HG03139 (cell line): ENCODE data around the gene CCDC57.
"Not testable (repeated sequence)": the region's sequence is repeated elsewhere in the genome, so short reads cannot be mapped to it uniquely, and the experiment has no call there.

Experiments
- ATAC-seq: cut with Tn5 transposase; IDR thresholded peaks from one replicate; pipeline ENCODE4 v1.9.1; 2021; ENCODE audit not compliant: unreplicated experiment

The CCDC57 gene

DNA sequence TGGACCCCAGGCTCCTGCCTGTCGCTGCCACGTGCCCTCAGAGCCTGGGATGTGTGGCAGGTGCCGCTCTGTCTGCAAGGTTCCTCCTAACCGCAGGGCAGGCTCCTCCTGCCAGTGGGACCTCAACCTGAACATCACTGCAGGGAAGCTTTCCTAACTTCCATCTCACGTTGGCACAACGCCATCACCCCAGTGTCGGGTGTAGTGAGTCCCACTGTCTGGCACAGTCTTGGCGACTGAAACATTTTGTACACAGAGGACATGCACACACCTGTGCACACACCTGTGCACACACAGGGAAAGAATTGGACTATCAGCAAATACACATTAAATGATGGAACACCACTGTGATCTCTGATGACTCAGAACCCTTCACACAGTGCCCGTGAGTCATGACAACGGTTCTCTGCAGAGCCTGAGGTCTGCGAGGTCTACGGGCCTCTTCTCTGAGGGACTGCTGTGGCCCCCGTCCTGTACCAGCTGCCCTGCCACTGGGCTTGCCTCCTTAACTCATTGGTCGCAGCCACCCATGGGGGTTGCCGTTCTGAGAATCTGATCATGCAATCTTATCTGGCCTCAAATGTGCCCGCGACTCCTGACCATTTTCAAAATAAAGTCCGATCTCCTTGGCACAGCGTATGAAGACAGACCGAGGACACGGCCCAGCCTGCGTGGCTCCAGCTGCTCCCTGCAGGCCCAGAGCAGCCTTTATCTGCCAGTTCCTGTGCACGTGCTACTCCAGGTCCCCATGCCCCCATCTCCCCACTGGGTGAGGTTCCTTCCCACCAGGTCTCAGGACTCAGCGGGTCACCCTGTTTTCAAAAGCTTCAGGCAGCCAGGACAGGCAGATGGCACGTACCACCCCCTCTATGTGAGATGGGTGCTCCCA is 7.6 kb downstream of the CCDC57 start:
- ATAC-seq = no peak

DNA sequence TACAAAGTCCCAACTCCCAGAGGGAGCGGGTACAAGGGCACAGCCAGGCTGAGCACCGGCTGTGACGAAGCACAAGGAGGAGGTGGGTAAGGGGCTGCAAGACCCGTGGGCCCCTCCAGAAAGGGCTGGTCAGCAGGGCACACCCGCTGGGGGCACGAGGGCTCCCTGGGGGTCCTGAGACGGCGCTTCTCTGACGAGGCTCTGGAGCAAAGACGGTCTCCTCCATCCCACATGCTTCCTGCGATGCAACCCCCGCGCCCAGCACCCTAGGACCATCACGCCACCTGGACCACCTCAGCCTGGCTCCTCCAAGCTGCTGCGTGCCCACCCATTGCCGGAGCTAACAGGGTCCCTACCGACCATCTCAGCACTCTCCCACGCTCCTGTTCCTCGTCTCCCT is 8.7 kb downstream of the CCDC57 start:
- no peak for ATAC-seq

- no peak for ATAC-seq
These were observed 9.7 kb downstream of the CCDC57 start for GRCh38 chr17:82202981-82203380.

GRCh38 chr17:82201498-82201910 is 11.1 kb downstream of the CCDC57 start:
- no peak for ATAC-seq

DNA sequence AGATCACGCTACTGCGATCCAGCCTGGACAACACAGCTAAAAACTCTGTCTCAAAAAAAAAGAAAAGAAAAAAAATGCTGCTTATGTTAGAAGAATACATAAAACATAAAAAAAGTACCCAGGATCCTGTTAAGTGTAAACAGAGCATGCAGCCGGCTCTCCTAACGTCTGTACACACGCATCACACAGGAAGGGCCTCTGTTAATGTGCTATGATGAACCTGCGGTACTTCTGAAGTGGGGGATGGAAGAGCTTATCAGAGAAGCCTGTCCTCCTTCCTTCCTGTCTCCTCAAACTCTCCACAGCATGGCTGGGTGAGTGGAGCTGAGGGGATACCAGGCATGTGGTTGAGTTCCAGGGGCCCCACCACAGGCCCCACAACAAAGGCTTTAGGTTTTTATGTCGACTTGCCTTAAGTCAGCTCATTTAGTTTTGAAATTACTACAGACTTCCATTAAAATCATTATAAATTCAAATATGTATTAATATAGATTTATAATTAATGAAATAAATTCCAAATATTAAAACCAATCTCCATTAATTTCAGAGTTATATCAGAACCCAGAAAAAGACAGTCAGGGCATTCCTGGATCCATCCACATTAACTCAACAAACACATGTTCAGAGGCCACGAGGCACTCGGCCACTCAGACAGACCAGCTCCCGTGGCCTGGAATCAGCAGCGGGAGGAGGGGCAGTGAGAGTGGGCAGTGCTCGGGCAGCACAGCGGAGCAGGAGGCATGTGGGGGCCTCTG is 11.7 kb downstream of the CCDC57 start:
- no peak for ATAC-seq

DNA sequence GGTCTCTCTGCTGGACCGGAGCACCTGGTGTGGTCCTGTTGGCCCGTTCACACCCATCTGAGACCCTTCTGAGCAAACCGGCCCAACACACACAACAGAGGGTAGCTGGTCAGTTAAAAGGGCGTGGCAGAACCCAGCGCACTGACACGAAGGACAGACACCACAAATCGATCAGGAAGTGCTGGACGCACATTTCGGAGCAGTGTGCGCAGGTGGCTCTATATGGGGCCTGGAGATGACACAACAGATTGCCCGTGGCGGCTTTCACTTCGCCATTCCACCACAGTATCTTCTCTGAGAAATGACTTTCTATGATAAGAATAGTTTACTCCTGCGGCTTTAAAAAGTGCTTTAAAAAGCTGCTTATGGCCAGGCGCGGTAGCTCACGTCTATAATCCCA is 12.5 kb downstream of the CCDC57 start:
- no peak for ATAC-seq

GRCh38 chr17:82199496-82199895 is 13.1 kb downstream of the CCDC57 start:
- no peak for ATAC-seq

- no peak for ATAC-seq
These were observed 14.6 kb downstream of the CCDC57 start for GRCh38 chr17:82198092-82198491.

DNA sequence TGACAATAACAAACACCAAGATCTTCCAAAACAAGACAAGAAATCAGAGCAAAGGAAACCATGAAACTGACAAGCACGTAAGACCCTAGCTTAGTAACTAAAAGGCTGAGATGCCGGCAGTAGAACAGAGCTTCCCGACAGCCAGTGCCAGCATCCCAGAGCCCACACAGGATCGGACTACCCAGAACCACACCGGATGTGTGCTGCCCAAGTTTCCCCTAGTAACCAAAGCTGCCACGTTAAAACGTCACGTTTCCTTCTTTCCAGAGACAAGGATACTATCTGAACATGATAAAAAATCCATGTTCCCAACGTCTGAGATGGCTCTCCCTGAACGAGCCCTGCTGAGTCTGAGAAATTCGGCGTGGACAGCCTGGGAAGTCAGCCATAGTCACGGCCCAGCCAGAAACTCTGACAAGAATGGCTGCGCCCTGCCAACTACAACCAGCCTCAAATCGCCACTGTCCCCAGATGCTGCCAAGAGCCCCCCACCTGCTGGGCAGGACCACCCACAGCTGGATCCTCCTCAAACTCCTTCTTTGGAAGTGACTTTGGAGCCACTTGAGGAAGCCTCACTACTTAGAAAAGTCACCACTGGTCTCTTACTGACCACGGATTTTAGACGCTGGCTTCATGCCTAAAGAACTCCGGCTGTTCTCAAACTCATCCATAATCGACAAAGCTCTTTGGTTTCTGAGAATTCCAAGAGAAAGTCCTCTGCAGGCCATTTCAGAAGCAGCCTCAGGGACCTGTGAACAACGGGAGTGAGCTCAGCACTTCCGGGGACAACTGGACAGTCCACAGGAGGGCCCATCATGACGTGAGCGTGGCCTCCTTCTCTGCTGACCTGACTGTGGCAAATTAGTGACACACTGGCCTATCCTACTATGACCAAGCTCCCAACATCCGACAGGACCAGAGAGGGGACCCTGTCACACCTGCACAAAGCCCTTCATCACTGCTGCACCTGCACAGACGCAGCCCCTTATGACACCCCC is 16.7 kb downstream of the CCDC57 start:
- no peak for ATAC-seq

DNA sequence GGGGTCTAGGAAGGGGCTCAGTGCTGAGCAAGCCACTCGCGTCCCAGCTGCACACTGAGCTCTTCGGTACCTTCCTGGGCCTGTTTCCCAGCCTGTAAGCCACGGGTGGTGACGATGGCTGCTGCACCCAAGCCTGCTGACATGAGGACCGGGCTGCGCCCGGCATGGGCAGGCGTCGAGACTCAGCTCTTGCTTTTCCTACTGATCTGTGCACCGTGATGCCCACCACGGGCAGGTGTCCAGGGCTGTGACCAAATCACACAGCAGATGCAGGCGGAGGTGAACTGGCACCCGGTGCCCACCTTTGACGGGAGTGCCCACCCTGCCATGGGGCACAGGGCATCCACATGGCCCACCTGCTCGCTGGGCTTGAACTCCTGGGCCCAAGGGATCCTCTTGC is 17.9 kb downstream of the CCDC57 start:
- ATAC-seq = no peak

DNA sequence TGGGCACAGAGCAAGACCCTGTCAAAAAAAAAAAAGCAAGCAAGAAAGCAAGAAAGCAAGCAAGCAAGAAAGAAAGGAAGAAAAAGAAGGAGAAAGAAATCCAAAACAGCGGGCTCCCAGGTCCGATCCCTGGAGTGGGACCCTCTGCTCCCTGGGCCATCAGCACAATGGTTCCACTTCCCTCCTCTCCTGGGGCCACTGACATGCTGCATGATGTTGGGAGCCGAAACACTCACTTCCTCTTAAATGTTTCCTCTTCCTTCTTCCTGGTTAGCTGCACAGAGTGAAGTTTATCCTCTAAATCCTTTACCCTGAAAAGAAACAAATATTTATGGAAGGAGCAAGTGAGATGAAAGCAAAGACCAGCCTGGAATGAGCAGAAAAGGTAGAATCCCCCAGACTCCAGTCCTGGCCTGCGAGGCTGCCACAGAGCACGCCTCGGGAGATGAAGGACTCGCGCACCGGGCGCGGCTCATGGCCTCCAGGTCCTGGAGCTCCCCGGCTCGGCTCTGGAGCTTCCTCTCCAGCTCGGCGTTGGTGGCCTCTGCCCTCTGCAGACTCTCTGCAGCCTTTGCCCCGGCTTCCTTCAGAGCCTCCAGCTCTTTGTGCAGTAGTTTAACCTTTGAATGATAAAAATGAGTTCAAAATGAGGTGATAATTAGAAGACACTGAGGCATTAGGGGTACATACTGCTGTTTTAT is 19.0 kb downstream of the CCDC57 start:
- no peak for ATAC-seq

GRCh38 chr17:82193050-82193449 is 19.6 kb downstream of the CCDC57 start:
- ATAC-seq = not testable (repeated sequence)

DNA sequence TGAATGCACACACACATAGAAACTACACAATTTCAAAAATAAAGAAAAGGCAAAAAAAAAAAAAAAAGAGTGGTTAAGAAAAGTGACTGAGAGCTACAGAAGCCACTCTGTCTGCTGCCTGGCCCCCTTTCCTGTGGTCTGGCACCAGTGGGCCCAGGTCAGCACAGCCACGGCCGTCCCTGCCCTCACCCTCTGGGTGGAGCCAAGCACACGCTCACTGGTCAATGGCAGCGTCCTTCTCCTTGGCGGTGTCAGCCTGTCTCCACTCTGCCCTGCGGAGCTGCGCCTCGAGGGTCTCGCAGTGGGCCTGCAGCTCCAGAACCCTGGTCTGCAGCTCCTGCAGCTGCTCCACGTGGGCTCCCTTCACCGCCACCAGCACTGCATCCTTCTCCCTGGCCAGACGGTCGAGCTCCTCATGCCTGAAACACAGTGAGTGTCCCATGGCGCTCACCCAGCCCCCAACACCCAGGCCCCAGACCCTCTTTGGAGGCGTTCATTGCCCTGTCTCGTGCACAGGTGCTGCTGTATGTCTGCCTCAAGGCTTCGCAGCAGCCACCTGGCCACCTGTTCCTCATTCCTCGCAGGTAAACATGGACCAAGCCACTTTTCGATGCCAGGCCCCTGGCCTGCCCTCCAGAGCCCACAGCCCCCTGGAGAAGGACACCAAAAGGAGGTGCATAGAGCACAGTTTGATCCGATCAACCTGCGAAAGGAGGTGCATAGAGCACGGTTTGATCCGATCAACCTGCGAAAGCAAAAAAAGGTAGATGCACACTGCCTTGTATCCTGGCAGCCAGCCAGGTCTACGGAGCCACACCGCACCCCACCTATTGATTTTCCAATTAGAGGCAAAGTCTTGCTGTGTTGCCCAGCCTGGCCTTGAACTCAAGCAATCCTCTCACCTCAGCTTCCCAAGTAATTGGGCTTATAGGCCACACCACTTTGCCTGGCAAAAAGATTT is 24.4 kb downstream of the CCDC57 start:
- ATAC-seq = no peak

DNA sequence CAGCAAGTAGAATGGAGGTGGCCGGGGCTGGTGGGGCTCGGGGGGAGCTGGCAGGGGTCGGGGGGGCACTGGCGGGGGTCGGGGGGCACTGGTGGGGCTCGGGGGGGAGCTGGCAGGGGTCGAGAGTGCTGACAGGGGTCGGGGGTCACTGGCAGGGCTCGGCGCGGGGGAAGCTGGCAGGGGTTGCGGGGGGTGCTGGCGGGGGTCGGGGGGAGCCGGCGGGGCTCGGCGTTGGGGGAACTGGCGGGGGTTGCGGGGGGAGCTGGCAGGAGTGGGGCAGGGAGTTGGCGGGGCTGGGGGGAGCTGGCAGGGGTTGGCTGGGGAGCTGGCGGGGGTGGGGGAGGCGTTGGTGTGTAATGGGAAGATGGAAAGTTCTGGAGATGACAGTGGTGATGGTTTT is 25.1 kb downstream of the CCDC57 start:
- ATAC-seq = no peak

GRCh38 chr17:82186221-82186620 is 26.4 kb downstream of the CCDC57 start:
- ATAC-seq = no peak

GRCh38 chr17:82184761-82185160 is 27.9 kb downstream of the CCDC57 start:
- ATAC-seq = no peak

DNA sequence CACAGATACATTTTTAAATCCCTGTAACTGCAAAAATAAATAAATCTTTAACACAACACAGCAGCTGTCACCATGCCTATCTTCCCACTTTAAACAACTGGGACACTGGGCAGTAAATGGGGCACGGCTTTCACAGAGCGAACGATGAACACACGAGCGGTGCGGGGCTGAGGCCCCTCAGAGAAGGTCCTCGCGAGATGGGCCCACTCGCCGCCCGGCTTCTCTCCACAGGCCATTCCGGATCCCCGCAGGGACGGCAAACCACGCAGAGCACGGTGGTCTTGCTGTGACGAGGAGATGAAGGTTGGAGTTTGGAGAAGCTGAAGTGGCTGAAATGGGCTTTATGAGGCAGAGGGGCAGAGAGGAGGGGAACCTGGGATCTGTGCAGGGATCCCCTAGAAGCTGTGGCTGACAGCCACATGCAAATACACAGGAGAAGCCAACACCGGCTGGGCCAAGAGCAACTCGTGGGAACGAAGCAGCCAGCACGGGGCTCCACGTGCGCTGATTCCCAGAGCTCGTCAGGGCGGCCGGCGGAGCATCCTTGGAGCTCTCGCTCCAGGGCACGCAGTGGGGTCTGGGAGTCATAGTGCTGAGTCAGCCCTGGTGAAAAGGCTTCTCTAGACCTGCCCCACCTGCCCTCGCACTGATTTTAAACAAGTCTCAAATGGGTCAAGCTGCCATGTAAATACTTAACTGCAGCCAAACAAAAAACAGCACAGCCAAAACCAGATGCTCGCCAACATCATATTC is 31.7 kb downstream of the CCDC57 start:
- ATAC-seq = no peak

GRCh38 chr17:82179946-82180475 is 32.6 kb downstream of the CCDC57 start:
- ATAC-seq = no peak
